GM23338 (cell line): ENCODE data around the gene KIAA0586. TPM values are rescaled to one million over a fixed set of nuclear protein-coding genes. Genes with fewer than 3 reads are reported as not detected.

Experiments
- ATAC-seq: fragments of 200-7000 bp; cut with Tn5 transposase; 3 replicates; pipeline ENCODE4 v1.9.1; 2020
- DNase-seq: peaks from one replicate; pipeline ENCODE4 v3.0.0-alpha.2; 2015; ENCODE audit warnings: low spot score
- H2AFZ ChIP-seq: fragments of 200-600 bp; sonication (generic); 2 replicates; pipeline ENCODE4 v1.8.0; 2016; ENCODE audit warnings: antibody characterized with exemption, mild to moderate bottlenecking, moderate library complexity
- H3F3A ChIP-seq: fragments of 200-600 bp; sonication (generic); replicated peaks from 2 replicates; pipeline ENCODE4 v1.8.0; 2017; ENCODE audit warnings: antibody characterized with exemption, mixed run types, low read depth
- H3K27ac ChIP-seq: fragments of 200-600 bp; sonication (generic); 2 replicates; pipeline ENCODE4 v1.6.1; 2016; ENCODE audit warnings: low read depth
- H3K27me3 ChIP-seq: fragments of 200-600 bp; sonication (generic); 2 replicates; pipeline ENCODE4 v1.8.0; 2016; ENCODE audit warnings: mild to moderate bottlenecking, mixed run types, moderate library complexity; ENCODE audit not compliant: insufficient read depth
- H3K36me3 ChIP-seq: fragments of 200-600 bp; sonication (generic); 2 replicates; pipeline ENCODE4 v1.8.0; 2016; ENCODE audit warnings: mild to moderate bottlenecking; ENCODE audit not compliant: insufficient read depth
- H3K4me1 ChIP-seq: fragments of 200-600 bp; sonication (generic); 2 replicates; pipeline ENCODE4 v1.8.0; 2016; ENCODE audit warnings: mild to moderate bottlenecking, moderate library complexity; ENCODE audit not compliant: insufficient read depth
- H3K4me2 ChIP-seq: fragments of 200-600 bp; sonication (generic); 2 replicates; pipeline ENCODE4 v1.7.1; 2017; ENCODE audit warnings: mixed run types
- H3K4me3 ChIP-seq: fragments of 200-600 bp; sonication (generic); 2 replicates; pipeline ENCODE4 v1.6.1; 2016; ENCODE audit warnings: mixed run types
- H3K79me2 ChIP-seq: fragments of 200-600 bp; sonication (generic); replicated peaks from 2 replicates; pipeline ENCODE4 v1.8.0; 2017; ENCODE audit warnings: mild to moderate bottlenecking; ENCODE audit not compliant: insufficient read depth
- H3K9me2 ChIP-seq: fragments of 200-600 bp; sonication (generic); 2 replicates; pipeline ENCODE4 v1.8.0; 2017; ENCODE audit not compliant: insufficient read depth
- H4K20me1 ChIP-seq: fragments of 200-600 bp; sonication (generic); replicated peaks from 2 replicates; pipeline ENCODE4 v1.8.0; 2017; ENCODE audit warnings: mild to moderate bottlenecking; ENCODE audit not compliant: insufficient read depth
- H3K27ac Mint-ChIP-seq: 2 replicates; pipeline ENCODE4 v1.8.0; 2020; ENCODE audit warnings: inconsistent platforms, mild to moderate bottlenecking, moderate library complexity, mixed read lengths
- H3K27me3 Mint-ChIP-seq: 3 replicates; pipeline ENCODE4 v1.8.0; 2022; ENCODE audit warnings: low read depth, mild to moderate bottlenecking, moderate library complexity, mixed read lengths, inconsistent platforms; ENCODE audit not compliant: insufficient read depth, poor library complexity
- H3K36me3 Mint-ChIP-seq: 3 replicates; pipeline ENCODE4 v1.8.0; 2021; ENCODE audit warnings: low read depth, mild to moderate bottlenecking, inconsistent platforms, moderate library complexity, mixed read lengths
- H3K4me1 Mint-ChIP-seq: 3 replicates; pipeline ENCODE4 v1.8.0; 2020; ENCODE audit warnings: mild to moderate bottlenecking, inconsistent platforms, mixed read lengths
- H3K4me3 Mint-ChIP-seq: 3 replicates; pipeline ENCODE4 v1.8.0; 2021; ENCODE audit warnings: moderate library complexity, mild to moderate bottlenecking, inconsistent platforms, mixed read lengths
- H3K9me3 Mint-ChIP-seq: 3 replicates; pipeline ENCODE4 v1.8.0; 2020; ENCODE audit warnings: moderate library complexity, mild to moderate bottlenecking, inconsistent platforms, mixed read lengths
- CREB1 ChIP-seq: fragments of 250-450 bp; sonication (Bioruptor Pico); IDR thresholded peaks from 2 replicates; pipeline ENCODE4 v1.5.0; 2020; ENCODE audit warnings: low read depth, mild to moderate bottlenecking, moderate library complexity
- CTCF ChIP-seq, 2 experiments: fragments of 200-600 bp in 1 of 2; sonication (generic) in 1 of 2; conservative IDR thresholded peaks; 2 replicates each; pipeline versions ENCODE4 v1.5.1 to v1.6.1; 2016 to 2017; ENCODE audit warnings: antibody characterized with exemption in 2 of 2, low read depth in 2 of 2, mild to moderate bottlenecking in 2 of 2, moderate library complexity in 1 of 2
- EZH2 ChIP-seq: fragments of 200-600 bp; sonication (generic); IDR thresholded peaks from one replicate; pipeline ENCODE4 v1.8.0; 2017; ENCODE audit warnings: antibody characterized with exemption, mild to moderate bottlenecking, low read depth; ENCODE audit not compliant: unreplicated experiment
- EZH2phosphoT487 ChIP-seq: fragments of 200-600 bp; sonication (generic); IDR thresholded peaks from one replicate; pipeline ENCODE4 v1.8.1; 2018; ENCODE audit warnings: antibody characterized with exemption; ENCODE audit not compliant: unreplicated experiment
- JUNB ChIP-seq: IDR thresholded peaks from one replicate; pipeline ENCODE4 v1.6.1; 2016; ENCODE audit warnings: antibody characterized with exemption; ENCODE audit not compliant: unreplicated experiment
- NANOG ChIP-seq: IDR thresholded peaks from 2 replicates; pipeline ENCODE4 v1.6.1; 2016; ENCODE audit warnings: antibody characterized with exemption, borderline replicate concordance
- POLR2AphosphoS5 ChIP-seq: IDR thresholded peaks from 2 replicates; pipeline ENCODE4 v1.6.1; 2016; ENCODE audit warnings: antibody characterized with exemption, low read depth
- STAT1 ChIP-seq: IDR thresholded peaks from one replicate; pipeline ENCODE4 v1.6.1; 2016; ENCODE audit warnings: antibody characterized with exemption; ENCODE audit not compliant: unreplicated experiment
- ZNF114 ChIP-seq: fragments of 250-450 bp; sonication (Bioruptor Pico); IDR thresholded peaks from 2 replicates; pipeline ENCODE4 v1.5.0; 2020; ENCODE audit warnings: mild to moderate bottlenecking, moderate library complexity
- ZNF331 ChIP-seq: fragments of 250-450 bp; sonication (Bioruptor Pico); IDR thresholded peaks from 2 replicates; pipeline ENCODE4 v1.5.0; 2020; ENCODE audit warnings: low read depth, mild to moderate bottlenecking, moderate library complexity
- polyA plus RNA-seq: library from polyadenylated mRNA; unstranded; fragments of >200 nt; fragmentation: Nextera tagmentation; extraction: Ambion mirVana; gene quantifications from 2 replicates; pipeline ENCODE4 v1.2.1, GENCODE V29; 2016
- total RNA-seq: library from RNA; depleted of rRNA; stranded (reverse); fragments of >200 nt; shearing (Covaris generic); gene quantifications from 2 replicates; pipeline ENCODE4 v1.2.3, GENCODE V29; 2014
- TF ChIP-seq, protein P1 (sequence below): fragments of 250-450 bp; sonication (Bioruptor Pico); IDR thresholded peaks from 2 replicates; pipeline ENCODE4 v1.5.0; 2020; ENCODE audit warnings: mild to moderate bottlenecking, moderate library complexity
- TF ChIP-seq, protein P2 (sequence below): IDR thresholded peaks from one replicate; pipeline ENCODE4 v1.6.1; 2018; ENCODE audit warnings: antibody characterized with exemption; ENCODE audit not compliant: unreplicated experiment
- TF ChIP-seq, protein P3 (sequence below): IDR thresholded peaks from 2 replicates; pipeline ENCODE4 v1.6.1; 2016; ENCODE audit warnings: antibody characterized with exemption

Gene KIAA0586
- total and polyA plus RNA-seq, 2 experiments from 2014 or later, result 22.2 to 23.7 TPM

DNA sequence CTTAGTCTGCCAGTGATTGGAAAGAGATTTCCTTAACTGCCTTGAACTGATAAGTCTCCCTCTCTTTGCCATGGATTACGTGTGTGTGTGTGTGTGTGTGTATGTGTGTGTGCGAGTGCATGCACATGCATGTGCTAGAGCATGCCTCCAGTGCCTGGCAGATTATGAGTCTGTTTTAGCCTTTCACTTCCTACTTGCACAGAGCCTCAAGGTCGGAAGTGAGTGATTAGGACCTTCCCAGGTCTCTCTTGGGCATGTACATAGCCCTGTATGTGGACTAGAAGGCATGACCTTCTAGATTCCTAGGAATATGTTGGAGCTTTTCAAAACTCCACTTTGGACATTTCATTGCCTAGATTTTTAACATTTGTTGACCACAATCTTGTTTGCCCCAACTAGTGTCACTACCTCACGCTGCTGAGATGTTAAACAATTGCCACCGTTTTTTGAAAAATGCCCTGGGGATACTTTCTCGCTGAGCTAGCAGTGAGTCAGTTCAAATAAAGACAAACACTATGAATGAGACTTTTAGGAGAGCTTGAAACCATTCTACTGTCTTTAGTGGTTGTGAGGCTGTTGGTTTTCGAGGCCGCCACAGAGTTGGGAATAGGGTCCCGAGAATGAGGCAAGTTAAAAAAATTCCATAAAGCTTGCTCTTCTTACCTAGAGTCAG lies 28.2 kb downstream of the KIAA0586 start:
- Mint-ChIP-seq H3K9me3 (no peaks in the 10 kb centered on the region), H3K36me3 (peaks cover 23% of the 10 kb centered on the region), H3K4me3 (no peak overlapping the region), H3K4me1 (no peaks in the 10 kb centered on the region), H3K27ac (no peak overlapping the region), H3K27me3 (peaks cover 4% of the 10 kb centered on the region)
- no peak overlapping the region for H3K4me2 ChIP-seq
- H3K79me2 ChIP-seq, result no peaks in the 10 kb centered on the region
- no peak overlapping the region for H3K27ac ChIP-seq
- no peak overlapping the region for H3K4me3 ChIP-seq
- no peaks in the 10 kb centered on the region for H3K9me2 ChIP-seq
- DNase-seq (no peak), ATAC-seq (no peak)
- TF ChIP-seq NANOG (no peak), ZNF114 (CRISPR knock-in tag) (no peak), CTCF (conservative IDR thresholded peaks at IDR 0.05; ENCODE audit: low read depth in 2 of 2) (no peak), CREB1 (CRISPR knock-in tag) (no peak), POLR2AphosphoS5 (no peak), EZH2 (no peak), JUNB (no peak), STAT1 (no peak), EZH2phosphoT487 (no peak), ZNF331 (CRISPR knock-in tag) (no peak)
- TF ChIP-seq, protein P1, sequence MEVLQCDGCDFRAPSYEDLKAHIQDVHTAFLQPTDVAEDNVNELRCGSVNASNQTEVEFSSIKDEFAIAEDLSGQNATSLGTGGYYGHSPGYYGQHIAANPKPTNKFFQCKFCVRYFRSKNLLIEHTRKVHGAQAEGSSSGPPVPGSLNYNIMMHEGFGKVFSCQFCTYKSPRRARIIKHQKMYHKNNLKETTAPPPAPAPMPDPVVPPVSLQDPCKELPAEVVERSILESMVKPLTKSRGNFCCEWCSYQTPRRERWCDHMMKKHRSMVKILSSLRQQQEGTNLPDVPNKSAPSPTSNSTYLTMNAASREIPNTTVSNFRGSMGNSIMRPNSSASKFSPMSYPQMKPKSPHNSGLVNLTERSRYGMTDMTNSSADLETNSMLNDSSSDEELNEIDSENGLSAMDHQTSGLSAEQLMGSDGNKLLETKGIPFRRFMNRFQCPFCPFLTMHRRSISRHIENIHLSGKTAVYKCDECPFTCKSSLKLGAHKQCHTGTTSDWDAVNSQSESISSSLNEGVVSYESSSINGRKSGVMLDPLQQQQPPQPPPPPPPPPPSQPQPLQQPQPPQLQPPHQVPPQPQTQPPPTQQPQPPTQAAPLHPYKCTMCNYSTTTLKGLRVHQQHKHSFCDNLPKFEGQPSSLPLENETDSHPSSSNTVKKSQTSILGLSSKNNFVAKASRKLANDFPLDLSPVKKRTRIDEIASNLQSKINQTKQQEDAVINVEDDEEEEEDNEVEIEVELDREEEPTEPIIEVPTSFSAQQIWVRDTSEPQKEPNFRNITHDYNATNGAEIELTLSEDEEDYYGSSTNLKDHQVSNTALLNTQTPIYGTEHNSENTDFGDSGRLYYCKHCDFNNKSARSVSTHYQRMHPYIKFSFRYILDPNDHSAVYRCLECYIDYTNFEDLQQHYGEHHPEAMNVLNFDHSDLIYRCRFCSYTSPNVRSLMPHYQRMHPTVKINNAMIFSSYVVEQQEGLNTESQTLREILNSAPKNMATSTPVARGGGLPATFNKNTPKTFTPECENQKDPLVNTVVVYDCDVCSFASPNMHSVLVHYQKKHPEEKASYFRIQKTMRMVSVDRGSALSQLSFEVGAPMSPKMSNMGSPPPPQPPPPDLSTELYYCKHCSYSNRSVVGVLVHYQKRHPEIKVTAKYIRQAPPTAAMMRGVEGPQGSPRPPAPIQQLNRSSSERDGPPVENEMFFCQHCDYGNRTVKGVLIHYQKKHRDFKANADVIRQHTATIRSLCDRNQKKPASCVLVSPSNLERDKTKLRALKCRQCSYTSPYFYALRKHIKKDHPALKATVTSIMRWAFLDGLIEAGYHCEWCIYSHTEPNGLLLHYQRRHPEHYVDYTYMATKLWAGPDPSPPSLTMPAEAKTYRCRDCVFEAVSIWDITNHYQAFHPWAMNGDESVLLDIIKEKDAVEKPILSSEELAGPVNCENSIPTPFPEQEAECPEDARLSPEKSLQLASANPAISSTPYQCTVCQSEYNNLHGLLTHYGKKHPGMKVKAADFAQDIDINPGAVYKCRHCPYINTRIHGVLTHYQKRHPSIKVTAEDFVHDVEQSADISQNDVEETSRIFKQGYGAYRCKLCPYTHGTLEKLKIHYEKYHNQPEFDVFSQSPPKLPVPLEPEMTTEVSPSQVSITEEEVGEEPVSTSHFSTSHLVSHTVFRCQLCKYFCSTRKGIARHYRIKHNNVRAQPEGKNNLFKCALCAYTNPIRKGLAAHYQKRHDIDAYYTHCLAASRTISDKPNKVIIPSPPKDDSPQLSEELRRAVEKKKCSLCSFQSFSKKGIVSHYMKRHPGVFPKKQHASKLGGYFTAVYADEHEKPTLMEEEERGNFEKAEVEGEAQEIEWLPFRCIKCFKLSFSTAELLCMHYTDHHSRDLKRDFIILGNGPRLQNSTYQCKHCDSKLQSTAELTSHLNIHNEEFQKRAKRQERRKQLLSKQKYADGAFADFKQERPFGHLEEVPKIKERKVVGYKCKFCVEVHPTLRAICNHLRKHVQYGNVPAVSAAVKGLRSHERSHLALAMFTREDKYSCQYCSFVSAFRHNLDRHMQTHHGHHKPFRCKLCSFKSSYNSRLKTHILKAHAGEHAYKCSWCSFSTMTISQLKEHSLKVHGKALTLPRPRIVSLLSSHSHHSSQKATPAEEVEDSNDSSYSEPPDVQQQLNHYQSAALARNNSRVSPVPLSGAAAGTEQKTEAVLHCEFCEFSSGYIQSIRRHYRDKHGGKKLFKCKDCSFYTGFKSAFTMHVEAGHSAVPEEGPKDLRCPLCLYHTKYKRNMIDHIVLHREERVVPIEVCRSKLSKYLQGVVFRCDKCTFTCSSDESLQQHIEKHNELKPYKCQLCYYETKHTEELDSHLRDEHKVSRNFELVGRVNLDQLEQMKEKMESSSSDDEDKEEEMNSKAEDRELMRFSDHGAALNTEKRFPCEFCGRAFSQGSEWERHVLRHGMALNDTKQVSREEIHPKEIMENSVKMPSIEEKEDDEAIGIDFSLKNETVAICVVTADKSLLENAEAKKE (CRISPR knock-in tag), result no peak
- TF ChIP-seq, protein P2, sequence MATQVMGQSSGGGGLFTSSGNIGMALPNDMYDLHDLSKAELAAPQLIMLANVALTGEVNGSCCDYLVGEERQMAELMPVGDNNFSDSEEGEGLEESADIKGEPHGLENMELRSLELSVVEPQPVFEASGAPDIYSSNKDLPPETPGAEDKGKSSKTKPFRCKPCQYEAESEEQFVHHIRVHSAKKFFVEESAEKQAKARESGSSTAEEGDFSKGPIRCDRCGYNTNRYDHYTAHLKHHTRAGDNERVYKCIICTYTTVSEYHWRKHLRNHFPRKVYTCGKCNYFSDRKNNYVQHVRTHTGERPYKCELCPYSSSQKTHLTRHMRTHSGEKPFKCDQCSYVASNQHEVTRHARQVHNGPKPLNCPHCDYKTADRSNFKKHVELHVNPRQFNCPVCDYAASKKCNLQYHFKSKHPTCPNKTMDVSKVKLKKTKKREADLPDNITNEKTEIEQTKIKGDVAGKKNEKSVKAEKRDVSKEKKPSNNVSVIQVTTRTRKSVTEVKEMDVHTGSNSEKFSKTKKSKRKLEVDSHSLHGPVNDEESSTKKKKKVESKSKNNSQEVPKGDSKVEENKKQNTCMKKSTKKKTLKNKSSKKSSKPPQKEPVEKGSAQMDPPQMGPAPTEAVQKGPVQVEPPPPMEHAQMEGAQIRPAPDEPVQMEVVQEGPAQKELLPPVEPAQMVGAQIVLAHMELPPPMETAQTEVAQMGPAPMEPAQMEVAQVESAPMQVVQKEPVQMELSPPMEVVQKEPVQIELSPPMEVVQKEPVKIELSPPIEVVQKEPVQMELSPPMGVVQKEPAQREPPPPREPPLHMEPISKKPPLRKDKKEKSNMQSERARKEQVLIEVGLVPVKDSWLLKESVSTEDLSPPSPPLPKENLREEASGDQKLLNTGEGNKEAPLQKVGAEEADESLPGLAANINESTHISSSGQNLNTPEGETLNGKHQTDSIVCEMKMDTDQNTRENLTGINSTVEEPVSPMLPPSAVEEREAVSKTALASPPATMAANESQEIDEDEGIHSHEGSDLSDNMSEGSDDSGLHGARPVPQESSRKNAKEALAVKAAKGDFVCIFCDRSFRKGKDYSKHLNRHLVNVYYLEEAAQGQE, result no peak
- TF ChIP-seq, protein P3, sequence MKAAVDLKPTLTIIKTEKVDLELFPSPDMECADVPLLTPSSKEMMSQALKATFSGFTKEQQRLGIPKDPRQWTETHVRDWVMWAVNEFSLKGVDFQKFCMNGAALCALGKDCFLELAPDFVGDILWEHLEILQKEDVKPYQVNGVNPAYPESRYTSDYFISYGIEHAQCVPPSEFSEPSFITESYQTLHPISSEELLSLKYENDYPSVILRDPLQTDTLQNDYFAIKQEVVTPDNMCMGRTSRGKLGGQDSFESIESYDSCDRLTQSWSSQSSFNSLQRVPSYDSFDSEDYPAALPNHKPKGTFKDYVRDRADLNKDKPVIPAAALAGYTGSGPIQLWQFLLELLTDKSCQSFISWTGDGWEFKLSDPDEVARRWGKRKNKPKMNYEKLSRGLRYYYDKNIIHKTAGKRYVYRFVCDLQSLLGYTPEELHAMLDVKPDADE, result no peak
- H3K27me3 ChIP-seq, result no peaks in the 10 kb centered on the region
- H3K4me1 ChIP-seq, result no peaks in the 10 kb centered on the region
- H2AFZ ChIP-seq, result no peak overlapping the region
- H3K36me3 ChIP-seq, result peaks cover 4% of the 10 kb centered on the region; the same call in 1 of the 2 replicates
- no peaks in the 10 kb centered on the region for H4K20me1 ChIP-seq
- H3F3A ChIP-seq, result no peaks in the 10 kb centered on the region
